ENCODE results near the gene CYP20A1. TPM values are rescaled to one million over a fixed set of nuclear protein-coding genes. Genes with fewer than 3 reads are reported as not detected.
"Not testable (repeated sequence)": the region's sequence is repeated elsewhere in the genome, so short reads cannot be mapped to it uniquely, and the experiment has no call there.

The CYP20A1 gene
- total RNA-seq, 1 donor from 2014 or later: 32.4 TPM

DNA sequence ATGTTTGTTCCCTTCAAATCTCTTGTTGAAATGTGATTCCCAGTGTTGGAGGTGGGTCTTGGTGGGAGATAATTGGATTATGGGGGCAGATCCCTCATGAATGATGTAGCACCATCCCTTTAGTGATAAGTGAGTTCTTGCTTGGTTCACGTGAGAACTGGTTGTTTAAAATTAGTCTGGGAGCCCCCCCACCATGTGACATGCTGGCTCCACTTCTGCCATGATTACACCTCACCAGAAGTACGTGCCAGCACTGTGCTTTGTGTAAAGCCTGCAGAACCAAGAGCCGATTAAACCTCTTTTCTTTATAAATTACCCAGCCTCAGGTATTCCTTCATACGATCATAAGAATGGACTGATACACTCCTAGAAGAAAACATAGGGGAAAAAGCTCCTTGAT is 99.5 kb downstream of the CYP20A1 start:
- no peak overlapping the region for H3K27ac Mint-ChIP-seq (ENCODE audit: unreplicated experiment)
- peaks cover 15% of the 10 kb centered on the region for H3K36me3 Mint-ChIP-seq (ENCODE audit: unreplicated experiment)
- H3K9me3 Mint-ChIP-seq (ENCODE audit: unreplicated experiment): no peaks in the 10 kb centered on the region
- TF ChIP-seq, protein P1, sequence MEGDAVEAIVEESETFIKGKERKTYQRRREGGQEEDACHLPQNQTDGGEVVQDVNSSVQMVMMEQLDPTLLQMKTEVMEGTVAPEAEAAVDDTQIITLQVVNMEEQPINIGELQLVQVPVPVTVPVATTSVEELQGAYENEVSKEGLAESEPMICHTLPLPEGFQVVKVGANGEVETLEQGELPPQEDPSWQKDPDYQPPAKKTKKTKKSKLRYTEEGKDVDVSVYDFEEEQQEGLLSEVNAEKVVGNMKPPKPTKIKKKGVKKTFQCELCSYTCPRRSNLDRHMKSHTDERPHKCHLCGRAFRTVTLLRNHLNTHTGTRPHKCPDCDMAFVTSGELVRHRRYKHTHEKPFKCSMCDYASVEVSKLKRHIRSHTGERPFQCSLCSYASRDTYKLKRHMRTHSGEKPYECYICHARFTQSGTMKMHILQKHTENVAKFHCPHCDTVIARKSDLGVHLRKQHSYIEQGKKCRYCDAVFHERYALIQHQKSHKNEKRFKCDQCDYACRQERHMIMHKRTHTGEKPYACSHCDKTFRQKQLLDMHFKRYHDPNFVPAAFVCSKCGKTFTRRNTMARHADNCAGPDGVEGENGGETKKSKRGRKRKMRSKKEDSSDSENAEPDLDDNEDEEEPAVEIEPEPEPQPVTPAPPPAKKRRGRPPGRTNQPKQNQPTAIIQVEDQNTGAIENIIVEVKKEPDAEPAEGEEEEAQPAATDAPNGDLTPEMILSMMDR (IDR thresholded peaks at IDR 0.05): no peak
- H3K4me1 Mint-ChIP-seq (ENCODE audit: unreplicated experiment): peaks cover 27% of the 10 kb centered on the region
- no peak overlapping the region for H3K4me3 Mint-ChIP-seq (ENCODE audit: unreplicated experiment)
- no peak for DNase-seq (ENCODE audit: extremely low spot score, unreplicated experiment)
- no peaks in the 10 kb centered on the region for H3K27me3 Mint-ChIP-seq (ENCODE audit: unreplicated experiment)

DNA sequence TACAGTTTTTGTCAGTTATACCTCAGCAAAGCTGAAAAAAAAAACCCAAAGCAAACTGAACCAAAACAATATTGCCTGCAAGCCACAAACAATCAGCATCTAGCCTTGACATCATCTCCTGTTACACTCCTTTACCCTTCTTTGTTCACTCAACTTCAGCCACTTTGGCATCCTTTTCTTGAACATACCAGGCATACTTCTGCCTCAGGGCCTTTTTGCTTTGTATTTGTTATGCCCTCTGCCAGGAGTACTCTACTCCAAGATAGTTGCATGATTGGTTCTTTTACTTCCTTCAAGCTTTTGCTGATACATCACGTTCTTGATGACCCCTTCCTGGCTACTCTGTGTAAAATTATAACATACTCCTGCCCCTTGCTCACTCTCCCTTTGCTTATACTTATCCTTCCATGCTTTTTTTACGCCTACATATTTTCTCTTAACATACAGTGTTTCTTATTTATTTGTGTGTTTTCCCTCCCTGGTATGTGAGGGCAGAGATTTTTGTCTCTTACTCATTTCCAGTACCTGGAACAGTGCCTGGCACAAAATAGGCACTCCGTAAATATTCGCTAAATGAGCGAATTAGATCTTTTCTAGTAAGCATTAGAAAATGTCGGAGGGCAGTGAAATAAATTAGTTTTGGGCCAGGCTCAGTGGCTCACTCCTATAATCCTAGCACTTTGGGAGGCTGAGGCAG is 102.1 kb downstream of the CYP20A1 start:
- Mint-ChIP-seq H3K36me3 (ENCODE audit: unreplicated experiment) (peaks cover 14% of the 10 kb centered on the region), H3K27ac (ENCODE audit: unreplicated experiment) (peak overlapping the region; percentile 79), H3K9me3 (ENCODE audit: unreplicated experiment) (no peaks in the 10 kb centered on the region), H3K4me1 (ENCODE audit: unreplicated experiment) (peaks cover 26% of the 10 kb centered on the region), H3K27me3 (ENCODE audit: unreplicated experiment) (no peaks in the 10 kb centered on the region), H3K4me3 (ENCODE audit: unreplicated experiment) (no peak overlapping the region)
- TF ChIP-seq, protein P1 (IDR thresholded peaks at IDR 0.05): no peak
- no peak for DNase-seq (ENCODE audit: extremely low spot score, unreplicated experiment)

DNA sequence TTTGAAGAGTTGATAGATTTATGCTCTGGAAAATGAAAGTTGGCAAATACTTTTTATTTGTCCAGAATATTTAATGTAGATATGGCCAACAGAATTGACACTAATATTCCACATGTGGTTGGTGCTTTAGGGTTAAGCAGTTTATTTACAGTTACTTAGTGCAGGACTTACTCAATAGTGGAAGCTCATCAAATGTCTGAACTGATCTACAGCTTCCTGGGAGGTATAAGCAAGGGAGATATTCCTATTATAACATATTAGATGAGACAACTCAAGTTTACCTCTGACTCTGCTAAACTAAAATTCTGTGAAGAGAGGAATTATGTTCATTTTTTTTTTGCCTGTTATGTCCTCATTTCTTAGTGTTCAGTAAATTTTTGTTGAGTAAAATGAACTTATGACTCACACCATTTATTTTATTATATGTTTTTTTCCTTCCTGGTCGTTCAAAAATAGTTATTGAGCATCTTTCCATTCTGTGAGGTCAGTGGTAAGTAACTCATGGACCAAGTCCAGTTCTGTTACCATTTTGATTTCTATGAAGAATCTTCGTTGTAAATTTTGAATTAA is 103.0 kb downstream of the CYP20A1 start:
- Mint-ChIP-seq H3K36me3 (ENCODE audit: unreplicated experiment) (peaks cover 13% of the 10 kb centered on the region), H3K27ac (ENCODE audit: unreplicated experiment) (peak overlapping the region; percentile 43), H3K9me3 (ENCODE audit: unreplicated experiment) (no peaks in the 10 kb centered on the region), H3K4me3 (ENCODE audit: unreplicated experiment) (no peak overlapping the region), H3K27me3 (ENCODE audit: unreplicated experiment) (no peaks in the 10 kb centered on the region), H3K4me1 (ENCODE audit: unreplicated experiment) (peaks cover 28% of the 10 kb centered on the region)
- no peak for DNase-seq (ENCODE audit: extremely low spot score, unreplicated experiment)
- TF ChIP-seq, protein P1 (IDR thresholded peaks at IDR 0.05): no peak

DNA sequence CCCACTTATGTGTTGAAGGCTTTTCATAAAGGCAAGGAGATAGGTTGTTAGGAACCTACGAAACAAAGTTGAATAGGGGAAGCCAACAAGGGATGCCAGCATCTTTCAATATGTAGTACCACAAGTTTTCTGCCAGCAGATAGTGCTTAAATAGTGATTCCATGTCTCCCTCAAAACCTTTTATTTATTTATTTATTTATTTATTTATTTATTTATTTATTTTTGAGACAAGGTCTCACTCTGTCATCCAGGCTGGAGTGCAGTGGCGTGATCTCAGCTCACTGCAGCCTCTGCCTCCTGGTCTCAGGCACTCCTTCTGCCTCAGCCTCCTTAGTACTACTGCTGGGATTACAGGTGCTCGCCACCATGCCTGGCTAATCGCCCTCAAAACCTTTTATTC is 103.6 kb downstream of the CYP20A1 start:
- Mint-ChIP-seq H3K4me1 (ENCODE audit: unreplicated experiment) (peaks cover 25% of the 10 kb centered on the region), H3K27ac (ENCODE audit: unreplicated experiment) (peak overlapping the region; percentile 43)
- H3K4me3 Mint-ChIP-seq (ENCODE audit: unreplicated experiment); DNase-seq (ENCODE audit: extremely low spot score, unreplicated experiment); H3K9me3 Mint-ChIP-seq (ENCODE audit: unreplicated experiment); H3K27me3 Mint-ChIP-seq (ENCODE audit: unreplicated experiment); H3K36me3 Mint-ChIP-seq (ENCODE audit: unreplicated experiment): not testable (repeated sequence)

DNA sequence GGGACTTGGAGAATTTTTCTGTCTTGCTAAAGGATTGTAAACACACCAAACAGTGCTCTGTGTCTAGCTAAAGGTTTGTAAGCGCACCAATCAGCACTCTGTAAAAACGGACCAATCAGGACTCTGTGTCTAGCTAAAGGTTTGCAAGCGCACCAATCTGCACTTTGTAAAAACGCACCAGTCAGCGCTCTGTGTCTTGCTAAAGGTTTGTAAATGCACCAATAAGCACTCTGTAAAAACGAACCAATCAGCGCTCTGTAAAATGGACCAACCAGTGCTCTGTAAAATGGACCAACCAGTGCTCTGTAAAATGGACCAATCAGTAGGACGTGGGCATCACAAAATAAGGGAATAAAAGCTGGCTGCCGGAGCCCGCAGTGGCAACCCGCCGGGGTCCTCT is 105.8 kb downstream of the CYP20A1 start:
- Mint-ChIP-seq H3K4me3 (ENCODE audit: unreplicated experiment) (no peak overlapping the region), H3K4me1 (ENCODE audit: unreplicated experiment) (peaks cover 25% of the 10 kb centered on the region), H3K27me3 (ENCODE audit: unreplicated experiment) (no peaks in the 10 kb centered on the region), H3K36me3 (ENCODE audit: unreplicated experiment) (peaks cover 11% of the 10 kb centered on the region), H3K9me3 (ENCODE audit: unreplicated experiment) (no peaks in the 10 kb centered on the region), H3K27ac (ENCODE audit: unreplicated experiment) (no peak overlapping the region)
- no peak for DNase-seq (ENCODE audit: extremely low spot score, unreplicated experiment)
- TF ChIP-seq, protein P1 (IDR thresholded peaks at IDR 0.05): no peak

Data from osteocyte (in vitro differentiated cells).